HG03439 (cell line): ENCODE measurements around the gene LGALS9B.
"Not testable (repeated sequence)": the region's sequence is repeated elsewhere in the genome, so short reads cannot be mapped to it uniquely, and the experiment has no call there.

Experiments used
- ATAC-seq: cut with Tn5 transposase; IDR thresholded peaks from one replicate; pipeline ENCODE4 v1.9.1; 2021; ENCODE audit warnings: mild to moderate bottlenecking, moderate library complexity; ENCODE audit not compliant: unreplicated experiment

Gene LGALS9B

GRCh38 chr17:20417492-20418080, 49.8 kb downstream of the LGALS9B start:
- not testable (repeated sequence) for ATAC-seq

GRCh38 chr17:20416381-20416911, 50.9 kb downstream of the LGALS9B start:
- ATAC-seq: not testable (repeated sequence)

- ATAC-seq: not testable (repeated sequence)
These were observed 51.9 kb downstream of the LGALS9B start for GRCh38 chr17:20415479-20415878.

- ATAC-seq: not testable (repeated sequence)
These were observed 65.9 kb downstream of the LGALS9B start for GRCh38 chr17:20401306-20402022.

GRCh38 chr17:20400559-20401305, 66.6 kb downstream of the LGALS9B start:
- not testable (repeated sequence) for ATAC-seq
